Endothelial cell of umbilical vein (primary cell): ENCODE data around the gene GNG2. TPM values are rescaled to one million over a fixed set of nuclear protein-coding genes. Genes with fewer than 3 reads are reported as not detected.

Source experiments
- BruUV-seq: library from RNA; stranded (reverse); fragments of 400-500 nt; replicated peaks from 2 replicates; lab custom pipeline; 2021; lab: Mats Ljungman, UMichigan
- CTCF ChIA-PET: fragments of 300-600, 350-600 bp; sonication (Branson Sonifier 250); formaldehyde crosslinking; loops from one replicate; lab custom pipeline; 2021; ENCODE audit warnings: antibody characterized with exemption, inconsistent platforms; lab: Charles Lee
- POLR2A ChIA-PET: fragments of 300-600, 350-600 bp; sonication (Branson Sonifier 250); formaldehyde crosslinking; loops from one replicate; lab custom pipeline; 2021; ENCODE audit warnings: antibody characterized with exemption, inconsistent platforms; lab: Charles Lee
- DNase-seq: peaks from one replicate; pipeline ENCODE4 v3.0.0-alpha.2; 2011; ENCODE audit warnings: low read depth, low spot score
- FAIRE-seq: peaks from 2 replicates; lab custom pipeline; 2011; peaks lifted over from hg19 to GRCh38; lab: Jason Lieb, UNC
- H2AFZ ChIP-seq: 2 replicates; pipeline ENCODE4 v1.6.0; 2012; ENCODE audit warnings: low read depth, low read length, control low read depth, inconsistent platforms
- H3K27ac ChIP-seq: 2 replicates; pipeline ENCODE4 v1.5.1; 2011; ENCODE audit warnings: low read depth, mild to moderate bottlenecking, control low read depth, low read length, moderate library complexity; ENCODE audit not compliant: insufficient read depth
- H3K27me3 ChIP-seq, 2 experiments: 2 replicates each; pipeline versions ENCODE4 v1.6.0 to v1.6.1; 2011; ENCODE audit warnings: low read length in 2 of 2, mixed read lengths in 1 of 2; ENCODE audit not compliant: control insufficient read depth in 2 of 2, insufficient read depth in 2 of 2
- H3K36me3 ChIP-seq, 2 experiments: 2 replicates in 1 of 2; 3 replicates in 1 of 2; pipeline ENCODE4 v1.5.1; 2011; ENCODE audit warnings: low read length in 2 of 2, mild to moderate bottlenecking in 1 of 2, moderate library complexity in 1 of 2; ENCODE audit not compliant: control insufficient read depth in 2 of 2, insufficient read depth in 2 of 2; ENCODE audit errors: extremely low read depth in 1 of 2
- H3K4me1 ChIP-seq: 3 replicates; pipeline ENCODE4 v1.5.1; 2011; ENCODE audit warnings: mild to moderate bottlenecking, low read length; ENCODE audit not compliant: control insufficient read depth, insufficient read depth; ENCODE audit errors: extremely low read depth
- H3K4me2 ChIP-seq: 2 replicates; pipeline ENCODE4 v1.6.1; 2011; ENCODE audit warnings: low read length, control low read depth, mixed read lengths; ENCODE audit not compliant: insufficient read depth
- H3K4me3 ChIP-seq, 3 experiments: fragments of 200-600 bp in 1 of 3; sonication (generic), shearing (Covaris generic) in 1 of 3; replicated peaks in 1 of 3; 2 replicates each; pipeline ENCODE4 v1.5.1; 2011 to 2016; ENCODE audit warnings: control low read depth in 3 of 3, low read length in 3 of 3, mild to moderate bottlenecking in 2 of 3, inconsistent platforms in 1 of 3, low read depth in 1 of 3, moderate library complexity in 1 of 3; ENCODE audit not compliant: insufficient read depth in 1 of 3
- H3K79me2 ChIP-seq: 2 replicates; pipeline ENCODE4 v1.6.0; 2012; ENCODE audit warnings: low read length, inconsistent platforms; ENCODE audit not compliant: control insufficient read depth, insufficient read depth
- H3K9ac ChIP-seq: replicated peaks from 2 replicates; pipeline ENCODE3; 2011; ENCODE audit warnings: low read length, control low read depth; ENCODE audit not compliant: insufficient read depth; ENCODE audit errors: extremely low read depth
- H3K9me1 ChIP-seq: replicated peaks from 3 replicates; pipeline ENCODE4 v1.6.0; 2011; ENCODE audit warnings: mild to moderate bottlenecking, low read length; ENCODE audit not compliant: control insufficient read depth, insufficient read depth; ENCODE audit errors: extremely low read depth
- H3K9me3 ChIP-seq: replicated peaks from 2 replicates; pipeline ENCODE4 v1.5.1; 2012; ENCODE audit warnings: low read length, inconsistent platforms; ENCODE audit not compliant: control insufficient read depth, insufficient read depth
- H4K20me1 ChIP-seq: replicated peaks from 2 replicates; pipeline ENCODE3; 2011; ENCODE audit warnings: mild to moderate bottlenecking, low read length; ENCODE audit not compliant: control insufficient read depth, insufficient read depth; ENCODE audit errors: extremely low read depth
- EZH2 ChIP-seq: IDR thresholded peaks from 2 replicates; pipeline ENCODE4 v1.6.1; 2012; ENCODE audit warnings: borderline replicate concordance, low read depth, mild to moderate bottlenecking, moderate library complexity, low read length, inconsistent platforms; ENCODE audit not compliant: severe bottlenecking
- FOS ChIP-seq: IDR thresholded peaks from 2 replicates; pipeline ENCODE4 v1.6.1; 2011; ENCODE audit warnings: mild to moderate bottlenecking, low read length, moderate library complexity, borderline replicate concordance; ENCODE audit not compliant: insufficient read depth
- GATA2 ChIP-seq: IDR thresholded peaks from 2 replicates; pipeline ENCODE4 v1.7.0; 2011; ENCODE audit warnings: low read depth, mild to moderate bottlenecking, moderate library complexity, mixed read lengths, low read length; ENCODE audit not compliant: insufficient read length, insufficient read depth
- JUN ChIP-seq: IDR thresholded peaks from 2 replicates; pipeline ENCODE4 v1.6.1; 2011; ENCODE audit warnings: borderline replicate concordance, low read depth; ENCODE audit not compliant: insufficient read length, insufficient read depth
- MYC ChIP-seq: IDR thresholded peaks from one replicate; pipeline ENCODE4 v1.6.1; 2011; ENCODE audit warnings: mild to moderate bottlenecking, low read depth, low read length
- POLR2A ChIP-seq: IDR thresholded peaks from 2 replicates; pipeline ENCODE4 v1.6.1; 2012; ENCODE audit warnings: low read depth, mild to moderate bottlenecking, control low read depth, low read length
- POLR2AphosphoS5 ChIP-seq: IDR thresholded peaks from 2 replicates; pipeline ENCODE4 v1.6.1; 2012; ENCODE audit warnings: low read depth, mild to moderate bottlenecking, control low read depth, low read length, moderate library complexity; ENCODE audit not compliant: insufficient read depth
- dilution Hi-C: fragments of 300-500 bp; cut with MboI; formaldehyde crosslinking; loops from one replicate; pipeline ENCODE4 v1.15.0; 2019; ENCODE audit warnings: low sequenced_read_pairs; ENCODE audit not compliant: extremely low pct_ligation_motif_present
- intact Hi-C: fragments of 100-400 bp; cut with micrococcal nuclease; formaldehyde crosslinking; loops from one replicate; pipeline ENCODE4 v1.10.0; 2022
- polyA plus RNA-seq, 4 experiments: library from polyadenylated mRNA; depleted of rRNA in 3 of 4; stranded (reverse) in 3 of 4; unstranded in 1 of 4; fragments of >200 nt; gene quantifications; 2 replicates each; pipeline versions ENCODE4 v1.2.1 to v1.2.3, GENCODE V29; 2011 to 2012; ENCODE audit warnings: missing spikeins in 1 of 4
- total RNA-seq: library from RNA; stranded (reverse); gene quantifications from 2 replicates; pipeline ENCODE4 v1.2.3, GENCODE V29; 2021
- TF ChIP-seq, protein P1 (sequence below): IDR thresholded peaks from 2 replicates; pipeline ENCODE4 v1.6.1; 2011; ENCODE audit not compliant: insufficient read depth, insufficient read length
- TF ChIP-seq, protein P2 (sequence below), 2 donors: IDR thresholded peaks; 1 replicate in 1 of 2; 2 replicates in 1 of 2; pipeline ENCODE4 v1.5.1; 2011; ENCODE audit warnings: low read length in 2 of 2, mild to moderate bottlenecking in 2 of 2, moderate library complexity in 2 of 2, control low read depth in 1 of 2, inconsistent platforms in 1 of 2, low read depth in 1 of 2; ENCODE audit not compliant: insufficient read depth in 1 of 2; ENCODE audit errors: extremely low read depth in 1 of 2

GNG2 gene
- total and polyA plus RNA-seq, 2 donors (not counting 3 experiments of a cell fraction or from before 2014, with no cell fraction given), result not detected

DNA sequence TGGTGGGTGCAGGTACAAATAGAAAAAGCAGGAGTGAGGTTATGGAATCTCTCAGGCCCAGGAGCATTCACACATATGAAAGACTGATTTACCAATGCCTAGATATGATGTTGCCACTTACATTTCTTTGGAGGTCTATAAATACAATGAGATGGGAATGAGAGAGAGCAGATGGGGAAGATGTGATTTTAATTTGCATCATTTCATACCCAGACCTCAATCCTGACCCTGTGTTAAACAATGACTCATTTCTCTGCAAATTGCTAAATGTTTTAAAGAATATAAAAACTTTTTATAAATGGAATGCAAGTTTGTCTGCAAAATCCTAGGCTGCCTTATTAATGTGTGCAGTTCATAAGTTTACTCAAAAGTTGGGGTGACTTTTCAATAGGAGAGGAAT is 38.6 kb upstream of the GNG2 start:
- H3K9me1 ChIP-seq, result no peaks in the 10 kb centered on the region
- no peaks in the 10 kb centered on the region for H4K20me1 ChIP-seq
- H3K27me3 ChIP-seq, result peaks cover 7 to 15% of the 10 kb centered on the region in 2 experiments
- no peak overlapping the region for H3K9ac ChIP-seq
- no peak overlapping the region for H3K27ac ChIP-seq
- no peaks in the 10 kb centered on the region for H3K9me3 ChIP-seq
- DNase-seq, result no peak
- dilution Hi-C loops (no loop called here), intact Hi-C loops (no loop called here)
- no TSS peak for BruUV-seq
- TF ChIP-seq POLR2AphosphoS5 (no peak), POLR2A (no peak), EZH2 (no peak), GATA2 (no peak), JUN (no peak), MYC (no peak), FOS (no peak)
- TF ChIP-seq, protein P1, sequence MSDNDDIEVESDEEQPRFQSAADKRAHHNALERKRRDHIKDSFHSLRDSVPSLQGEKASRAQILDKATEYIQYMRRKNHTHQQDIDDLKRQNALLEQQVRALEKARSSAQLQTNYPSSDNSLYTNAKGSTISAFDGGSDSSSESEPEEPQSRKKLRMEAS, result no peak
- TF ChIP-seq, protein P2, sequence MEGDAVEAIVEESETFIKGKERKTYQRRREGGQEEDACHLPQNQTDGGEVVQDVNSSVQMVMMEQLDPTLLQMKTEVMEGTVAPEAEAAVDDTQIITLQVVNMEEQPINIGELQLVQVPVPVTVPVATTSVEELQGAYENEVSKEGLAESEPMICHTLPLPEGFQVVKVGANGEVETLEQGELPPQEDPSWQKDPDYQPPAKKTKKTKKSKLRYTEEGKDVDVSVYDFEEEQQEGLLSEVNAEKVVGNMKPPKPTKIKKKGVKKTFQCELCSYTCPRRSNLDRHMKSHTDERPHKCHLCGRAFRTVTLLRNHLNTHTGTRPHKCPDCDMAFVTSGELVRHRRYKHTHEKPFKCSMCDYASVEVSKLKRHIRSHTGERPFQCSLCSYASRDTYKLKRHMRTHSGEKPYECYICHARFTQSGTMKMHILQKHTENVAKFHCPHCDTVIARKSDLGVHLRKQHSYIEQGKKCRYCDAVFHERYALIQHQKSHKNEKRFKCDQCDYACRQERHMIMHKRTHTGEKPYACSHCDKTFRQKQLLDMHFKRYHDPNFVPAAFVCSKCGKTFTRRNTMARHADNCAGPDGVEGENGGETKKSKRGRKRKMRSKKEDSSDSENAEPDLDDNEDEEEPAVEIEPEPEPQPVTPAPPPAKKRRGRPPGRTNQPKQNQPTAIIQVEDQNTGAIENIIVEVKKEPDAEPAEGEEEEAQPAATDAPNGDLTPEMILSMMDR (IDR thresholded peaks at IDR 0.05; ENCODE audit: extremely low read depth in 1 of 2, insufficient read depth in 1 of 2, low read depth in 1 of 2, low read length in 2 of 2), result no peak
- no peak for FAIRE-seq
- H3K79me2 ChIP-seq, result no peaks in the 10 kb centered on the region
- CTCF ChIA-PET, result no interaction called here
- no peak overlapping the region for H3K4me3 ChIP-seq
- H3K4me2 ChIP-seq, result no peak overlapping the region
- no peaks in the 10 kb centered on the region for H3K4me1 ChIP-seq
- no peak overlapping the region for H2AFZ ChIP-seq
- POLR2A ChIA-PET, result no interaction called here
- no peaks in the 10 kb centered on the region for H3K36me3 ChIP-seq
